DND-41 (cell line): ENCODE data around the gene DOCK3.
A peak's percentile ranks its signal among the peaks of the same experiment; 100 is the strongest.

Experiments
- ATAC-seq: fragments of 200-7000 bp; cut with Tn5 transposase; 3 replicates; pipeline ENCODE4 v1.9.1; 2021; ENCODE audit warnings: low read depth; ENCODE audit not compliant: insufficient read depth
- DNase-seq: peaks from one replicate; pipeline ENCODE4 v3.0.0-alpha.2; 2020
- H2AFZ ChIP-seq: 2 replicates; pipeline ENCODE4 v1.6.0; 2012; ENCODE audit warnings: low read depth, low read length
- H3K27ac ChIP-seq: 2 replicates; pipeline ENCODE4 v1.5.1; 2012; ENCODE audit warnings: low read length, inconsistent platforms
- H3K27me3 ChIP-seq: fragments of 200-600 bp; sonication (generic); 2 replicates; pipeline ENCODE4 v1.6.0; 2012; ENCODE audit warnings: low read length, mild to moderate bottlenecking, inconsistent platforms; ENCODE audit not compliant: insufficient read depth, poor library complexity
- H3K36me3 ChIP-seq: 2 replicates; pipeline ENCODE4 v1.5.1; 2012; ENCODE audit warnings: low read length, inconsistent platforms; ENCODE audit not compliant: insufficient read depth
- H3K4me1 ChIP-seq: 2 replicates; pipeline ENCODE4 v1.5.1; 2012; ENCODE audit warnings: mild to moderate bottlenecking, low read length; ENCODE audit not compliant: insufficient read depth
- H3K4me2 ChIP-seq: 2 replicates; pipeline ENCODE4 v1.6.0; 2012; ENCODE audit warnings: mild to moderate bottlenecking, moderate library complexity, low read length, inconsistent platforms; ENCODE audit not compliant: insufficient read depth
- H3K4me3 ChIP-seq, 2 experiments: fragments of 200-600 bp in 1 of 2; shearing (Covaris generic) in 1 of 2; 2 replicates each; pipeline ENCODE4 v1.5.1; 2012 to 2016; ENCODE audit warnings: inconsistent platforms in 2 of 2, low read length in 2 of 2, mild to moderate bottlenecking in 2 of 2, low read depth in 1 of 2, moderate library complexity in 1 of 2
- H3K79me2 ChIP-seq: 2 replicates; pipeline ENCODE4 v1.6.0; 2012; ENCODE audit warnings: low read length, inconsistent platforms; ENCODE audit not compliant: insufficient read depth
- H3K9ac ChIP-seq: 2 replicates; pipeline ENCODE4 v1.6.0; 2012; ENCODE audit warnings: low read depth, mild to moderate bottlenecking, inconsistent platforms, low read length, moderate library complexity
- H3K9me3 ChIP-seq: 2 replicates; pipeline ENCODE4 v1.5.1; 2012; ENCODE audit warnings: low read length, moderate library complexity, mild to moderate bottlenecking, inconsistent platforms; ENCODE audit not compliant: insufficient read depth, severe bottlenecking
- H4K20me1 ChIP-seq: 2 replicates; pipeline ENCODE4 v1.6.0; 2012; ENCODE audit warnings: low read length; ENCODE audit not compliant: insufficient read depth
- EZH2 ChIP-seq: IDR thresholded peaks from 3 replicates; pipeline ENCODE4 v1.6.1; 2012; ENCODE audit warnings: borderline replicate concordance, low read depth, mild to moderate bottlenecking, moderate library complexity, low read length, inconsistent platforms; ENCODE audit not compliant: severe bottlenecking
- TF ChIP-seq, protein P1 (sequence below): IDR thresholded peaks from 2 replicates; pipeline ENCODE4 v1.5.1; 2012; ENCODE audit warnings: borderline replicate concordance, low read length, moderate library complexity, mild to moderate bottlenecking; ENCODE audit not compliant: poor library complexity, severe bottlenecking; ENCODE audit errors: extremely low read depth

Gene DOCK3

DNA sequence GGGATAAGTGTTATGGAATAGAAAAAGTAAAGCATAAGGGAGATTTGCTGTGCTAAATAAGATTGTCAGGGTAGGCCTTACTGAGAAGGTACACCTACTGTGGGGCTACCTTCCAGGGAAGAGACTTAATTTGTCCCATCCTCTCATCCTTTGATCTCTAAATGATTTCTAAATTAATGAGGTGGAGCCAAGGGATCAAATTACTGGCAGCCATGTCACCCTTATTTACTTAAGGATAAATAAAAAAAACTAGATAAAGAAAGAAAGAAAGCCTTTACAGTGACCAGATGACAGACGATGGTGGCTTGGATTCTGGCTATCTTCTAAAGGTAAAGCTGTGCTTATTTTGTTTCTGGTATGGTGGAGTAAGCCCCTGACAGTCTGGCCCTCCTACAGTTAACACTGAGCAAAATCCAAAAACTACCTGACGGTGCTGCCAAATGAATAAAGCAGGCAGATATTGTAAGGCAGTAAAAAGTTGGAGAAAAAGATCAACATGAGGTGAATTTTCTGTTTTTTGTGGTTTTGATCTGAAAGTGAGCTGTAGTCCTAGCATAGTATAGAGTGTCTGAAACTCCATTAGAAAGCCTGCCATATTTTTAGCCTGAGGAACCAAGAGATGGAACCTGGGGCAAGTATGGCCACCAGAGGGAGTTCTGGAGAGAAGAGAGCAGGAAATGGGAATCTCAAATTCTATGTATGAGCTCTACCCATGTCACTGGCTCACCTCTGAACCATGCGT is 425.2 kb downstream of the DOCK3 start:
- H3K9ac ChIP-seq, result no peak overlapping the region
- H3K27me3 ChIP-seq, result peaks cover 2% of the 10 kb centered on the region
- H3K79me2 ChIP-seq, result no peaks in the 10 kb centered on the region
- peak; percentile 68; the same call in 2 of the 3 replicates for ATAC-seq
- no peak overlapping the region for H3K4me2 ChIP-seq
- no peaks in the 10 kb centered on the region for H4K20me1 ChIP-seq
- H3K9me3 ChIP-seq, result no peaks in the 10 kb centered on the region
- TF ChIP-seq, protein P1, sequence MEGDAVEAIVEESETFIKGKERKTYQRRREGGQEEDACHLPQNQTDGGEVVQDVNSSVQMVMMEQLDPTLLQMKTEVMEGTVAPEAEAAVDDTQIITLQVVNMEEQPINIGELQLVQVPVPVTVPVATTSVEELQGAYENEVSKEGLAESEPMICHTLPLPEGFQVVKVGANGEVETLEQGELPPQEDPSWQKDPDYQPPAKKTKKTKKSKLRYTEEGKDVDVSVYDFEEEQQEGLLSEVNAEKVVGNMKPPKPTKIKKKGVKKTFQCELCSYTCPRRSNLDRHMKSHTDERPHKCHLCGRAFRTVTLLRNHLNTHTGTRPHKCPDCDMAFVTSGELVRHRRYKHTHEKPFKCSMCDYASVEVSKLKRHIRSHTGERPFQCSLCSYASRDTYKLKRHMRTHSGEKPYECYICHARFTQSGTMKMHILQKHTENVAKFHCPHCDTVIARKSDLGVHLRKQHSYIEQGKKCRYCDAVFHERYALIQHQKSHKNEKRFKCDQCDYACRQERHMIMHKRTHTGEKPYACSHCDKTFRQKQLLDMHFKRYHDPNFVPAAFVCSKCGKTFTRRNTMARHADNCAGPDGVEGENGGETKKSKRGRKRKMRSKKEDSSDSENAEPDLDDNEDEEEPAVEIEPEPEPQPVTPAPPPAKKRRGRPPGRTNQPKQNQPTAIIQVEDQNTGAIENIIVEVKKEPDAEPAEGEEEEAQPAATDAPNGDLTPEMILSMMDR, result peak; percentile 78
- no peak for TF ChIP-seq EZH2
- H2AFZ ChIP-seq, result no peak overlapping the region
- no peaks in the 10 kb centered on the region for H3K36me3 ChIP-seq
- H3K4me1 ChIP-seq, result no peaks in the 10 kb centered on the region
- no peak overlapping the region for H3K4me3 ChIP-seq
- no peak overlapping the region for H3K27ac ChIP-seq
- peak; percentile 41 for DNase-seq

DNA sequence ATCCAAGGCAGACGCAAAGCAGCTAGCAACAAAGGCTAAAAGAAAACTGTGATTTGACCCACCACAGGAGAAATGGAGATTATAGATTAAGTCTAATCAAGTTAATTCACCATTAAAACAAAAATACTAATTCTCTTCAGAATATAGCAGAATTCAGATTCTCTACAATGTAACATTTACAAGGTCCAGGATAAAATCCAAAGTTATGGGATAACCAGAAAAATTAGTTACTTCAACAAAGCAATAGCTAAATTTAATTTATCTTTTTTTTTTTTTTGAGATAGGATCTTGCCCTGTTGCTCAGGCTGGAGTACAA is 425.8 kb downstream of the DOCK3 start:
- no peaks in the 10 kb centered on the region for H4K20me1 ChIP-seq
- no peak for DNase-seq
- peaks cover 3% of the 10 kb centered on the region for H3K27me3 ChIP-seq
- no peak overlapping the region for H3K4me3 ChIP-seq
- no peaks in the 10 kb centered on the region for H3K79me2 ChIP-seq
- ATAC-seq, result no peak
- no peak overlapping the region for H3K27ac ChIP-seq
- no peaks in the 10 kb centered on the region for H3K4me1 ChIP-seq
- no peak for TF ChIP-seq EZH2
- TF ChIP-seq, protein P1, result no peak
- H3K36me3 ChIP-seq, result no peaks in the 10 kb centered on the region
- no peak overlapping the region for H3K4me2 ChIP-seq
- H3K9ac ChIP-seq, result no peak overlapping the region
- no peak overlapping the region for H2AFZ ChIP-seq
- no peaks in the 10 kb centered on the region for H3K9me3 ChIP-seq

DNA sequence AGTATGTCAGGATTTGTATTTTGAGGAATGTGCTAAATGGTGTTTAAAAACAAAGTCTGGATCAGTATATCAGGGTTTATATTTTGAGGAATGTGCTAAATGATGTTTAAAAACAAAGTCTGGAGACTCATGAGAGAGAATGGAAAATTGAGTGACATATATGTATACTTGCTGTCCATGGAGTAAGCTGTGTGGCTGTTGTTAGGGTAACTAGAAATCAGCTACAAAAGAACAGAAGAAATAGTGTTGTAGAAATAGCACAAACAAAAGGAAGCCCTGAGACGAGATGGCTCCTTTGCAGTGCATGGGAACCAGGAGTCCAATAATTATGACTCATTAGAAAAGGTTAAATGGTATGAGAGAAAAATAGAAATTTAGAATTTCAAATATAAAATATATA is 427.7 kb downstream of the DOCK3 start:
- Histone ChIP-seq H3K4me3 (no peak overlapping the region), H3K9ac (no peak overlapping the region), H4K20me1 (no peaks in the 10 kb centered on the region), H3K4me1 (no peaks in the 10 kb centered on the region), H3K27me3 (peaks cover 3% of the 10 kb centered on the region), H3K9me3 (no peaks in the 10 kb centered on the region), H2AFZ (no peak overlapping the region), H3K36me3 (no peaks in the 10 kb centered on the region), H3K79me2 (no peaks in the 10 kb centered on the region), H3K4me2 (no peak overlapping the region), H3K27ac (no peak overlapping the region)
- DNase-seq, result no peak
- no peak for ATAC-seq
- no peak for TF ChIP-seq EZH2
- TF ChIP-seq, protein P1, result no peak
